IPS DF 4.7 (cell line): ENCODE measurements around the gene IRAK1.

Experiments
- DNase-seq: peaks from one replicate; pipeline ENCODE4 v3.0.0-alpha.2; 2013; ENCODE audit warnings: low spot score; ENCODE audit errors: extremely low read depth

Gene IRAK1

DNA sequence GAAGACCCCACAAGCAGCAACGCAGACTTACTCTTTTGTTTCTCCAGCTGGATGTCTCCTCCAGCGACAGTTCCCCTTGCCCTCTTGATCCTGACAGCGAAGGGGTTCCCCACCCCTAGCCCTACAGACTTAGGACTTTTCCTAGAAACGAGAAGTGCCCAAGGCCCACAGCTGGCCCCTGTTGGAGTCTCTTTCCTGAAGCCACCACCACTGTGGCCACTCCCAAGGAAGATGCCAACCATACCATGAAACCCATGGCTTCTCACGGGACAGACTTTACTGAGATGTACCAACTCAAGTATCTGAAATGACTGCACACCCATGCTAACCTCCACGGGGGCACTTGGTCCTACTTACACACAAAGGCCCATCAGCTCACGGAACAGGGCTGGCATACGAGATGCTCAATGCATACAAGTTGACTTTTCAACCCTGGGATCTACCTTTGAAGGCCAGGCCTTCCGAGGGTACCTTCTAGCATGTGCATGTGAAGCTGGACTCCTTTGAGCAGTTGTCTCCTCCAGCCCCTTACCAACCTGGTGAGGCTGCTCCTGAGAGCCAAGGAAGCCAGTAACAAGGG is 924 bp upstream of the IRAK1 start:
- DNase-seq, result no peak

DNA sequence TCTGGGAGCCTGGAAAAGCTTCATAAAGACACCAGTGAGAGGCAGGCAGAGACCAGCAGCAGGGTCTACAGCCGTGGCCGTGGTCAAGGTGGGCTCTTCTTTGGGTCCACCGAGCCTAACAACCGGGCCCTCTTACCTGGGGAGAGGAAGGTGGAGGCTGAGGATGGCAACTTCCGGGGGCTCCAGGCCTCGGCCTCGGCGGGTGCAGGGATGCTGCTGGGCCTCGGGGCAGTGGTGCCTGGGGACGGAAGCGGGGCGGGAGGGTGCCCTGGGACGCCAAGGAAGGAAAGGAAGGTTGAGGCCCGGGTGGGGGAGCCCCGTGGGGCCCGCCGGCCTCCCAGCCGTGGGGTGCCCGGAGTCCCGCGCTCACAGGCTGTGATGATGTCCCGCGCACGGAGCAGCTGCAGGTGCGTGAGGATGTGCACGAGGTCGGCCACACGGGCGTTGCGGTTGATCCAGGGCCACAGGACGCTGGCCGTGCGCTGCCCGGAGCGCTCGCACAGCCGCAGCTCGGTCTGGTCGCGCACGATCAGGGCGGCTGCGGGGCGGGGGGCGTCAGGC is 561 bp downstream of the IRAK1 start:
- no peak for DNase-seq

DNA sequence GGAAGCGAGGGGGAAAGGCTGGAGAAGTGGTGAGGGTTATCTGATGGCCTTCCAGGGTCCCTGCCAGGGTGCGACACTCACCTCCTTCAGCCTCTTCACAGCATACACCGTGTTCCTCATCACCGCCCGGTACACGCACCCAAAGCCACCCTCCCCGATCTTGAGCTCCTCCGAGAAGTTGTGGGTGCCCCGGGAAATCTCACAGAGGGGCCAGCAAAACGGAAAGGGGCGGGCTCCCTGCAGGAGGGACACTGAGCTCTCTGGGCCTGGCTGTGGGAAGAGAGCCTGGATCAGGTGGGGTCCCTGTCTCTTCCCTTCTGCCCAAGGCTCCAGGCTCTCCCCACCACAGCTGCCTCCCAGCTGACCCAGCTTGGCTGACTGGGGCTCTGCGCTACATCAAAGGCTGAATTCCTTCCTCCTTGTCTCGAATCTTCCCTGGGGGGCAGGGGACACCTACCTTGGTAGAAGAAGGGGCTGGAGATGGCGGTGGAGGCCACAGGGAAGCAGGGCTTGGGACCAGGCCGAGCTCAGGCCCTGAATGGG is 1.1 kb downstream of the IRAK1 start:
- DNase-seq, result no peak

DNA sequence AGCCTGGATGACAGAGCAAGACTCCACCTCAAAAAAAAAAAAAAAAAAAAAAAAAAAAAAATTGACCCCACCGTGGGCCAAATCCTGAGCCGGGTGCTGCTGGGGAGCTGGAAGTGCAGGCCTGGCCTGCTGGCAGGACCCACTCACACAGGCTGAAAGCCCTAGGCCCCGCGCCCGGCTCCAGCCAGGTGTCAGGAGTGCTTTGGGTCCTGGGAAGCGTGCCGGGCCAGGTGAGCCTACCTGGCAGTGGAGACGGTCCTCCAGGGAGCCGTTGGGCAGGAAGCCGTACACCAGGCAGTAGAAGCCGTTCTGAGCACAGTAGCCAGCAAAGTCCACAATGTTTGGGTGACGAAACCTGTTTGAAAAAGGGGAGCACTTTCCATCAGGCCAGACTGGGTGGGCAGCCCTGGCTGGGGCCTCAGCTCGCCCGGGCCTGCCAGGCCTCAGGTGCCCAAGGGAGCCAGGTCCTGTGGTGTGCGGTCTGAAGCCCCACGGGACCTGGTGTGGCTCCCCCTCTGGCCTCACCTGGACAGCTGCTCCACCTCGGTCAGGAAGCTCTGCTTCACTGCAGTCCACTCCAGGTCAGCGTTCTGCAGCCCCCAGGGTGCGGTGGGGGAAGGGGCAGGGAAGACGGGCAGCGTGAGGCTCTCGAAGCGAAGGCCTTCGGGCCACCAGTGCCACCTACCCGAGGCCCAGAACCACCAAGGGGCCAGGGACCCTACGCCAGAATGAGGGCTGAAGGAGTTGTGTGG is 1.8 kb downstream of the IRAK1 start:
- no peak for DNase-seq

DNA sequence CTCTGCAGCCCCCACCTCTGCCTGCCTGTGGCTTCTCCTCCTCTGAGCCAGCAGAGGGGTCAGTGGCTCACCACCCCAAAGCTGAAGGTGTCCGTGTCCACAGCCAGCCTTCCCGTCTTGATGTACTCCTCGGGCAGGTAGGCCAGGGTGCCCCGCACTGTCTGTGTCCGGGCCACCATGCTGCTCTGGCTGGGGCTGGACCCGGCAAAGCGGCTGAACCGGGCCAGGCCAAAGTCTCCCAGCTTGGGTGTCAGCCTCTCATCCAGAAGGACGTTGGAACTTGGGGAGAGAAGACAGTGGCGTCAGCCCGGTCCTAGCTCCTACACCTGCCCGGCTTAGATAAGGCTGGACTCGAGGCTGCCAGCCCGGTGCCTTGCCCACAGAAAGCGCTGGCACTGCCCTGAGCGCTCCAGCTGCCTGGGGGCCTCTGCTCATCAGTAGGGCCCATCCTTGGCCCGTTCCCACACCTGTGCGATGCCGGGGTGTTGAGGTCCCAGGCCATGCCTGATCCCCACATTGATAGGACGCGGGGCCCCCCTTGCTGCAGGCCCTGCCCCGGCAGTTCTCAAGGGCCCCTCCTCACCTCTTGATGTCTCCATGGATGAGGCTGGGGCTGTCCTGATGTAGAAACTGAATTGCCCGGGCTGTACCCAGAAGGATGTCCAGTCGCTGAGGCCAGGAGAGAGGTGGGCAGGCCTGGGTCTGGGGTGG is 3.2 kb downstream of the IRAK1 start:
- no peak for DNase-seq

DNA sequence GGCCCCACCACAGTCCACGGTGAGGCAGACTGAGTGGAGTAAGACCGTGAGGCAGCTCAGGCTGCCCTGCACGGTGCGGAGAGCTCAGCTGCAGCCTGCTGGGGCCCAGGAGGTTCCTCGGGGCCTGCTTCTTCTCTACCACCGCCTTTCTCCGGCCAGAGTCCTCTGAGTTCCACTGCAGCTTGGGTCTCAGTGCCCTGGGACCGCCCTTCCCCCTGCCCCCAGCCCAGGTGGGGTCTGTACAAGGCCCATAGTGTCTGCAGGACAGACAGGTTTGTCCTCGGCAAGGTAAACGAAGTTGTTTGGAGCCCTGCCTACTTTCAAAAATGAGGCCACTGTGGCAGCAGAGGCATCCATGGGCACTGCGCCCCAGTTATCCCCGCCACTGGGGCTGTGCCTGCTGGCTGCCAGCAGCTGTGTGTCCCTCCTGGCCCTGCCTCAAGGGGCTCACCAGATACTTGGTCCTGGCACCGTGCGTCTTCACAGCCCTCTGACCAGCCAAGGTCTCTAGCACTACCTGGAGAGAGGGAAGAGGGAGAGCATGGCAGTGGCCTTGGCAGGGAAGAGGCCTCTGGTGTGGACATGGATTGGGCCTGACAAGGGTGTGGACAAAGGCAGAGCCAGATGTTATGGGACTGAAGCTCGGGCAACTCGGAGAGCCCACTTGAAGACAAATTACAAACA is 4.0 kb downstream of the IRAK1 start:
- no peak for DNase-seq

DNA sequence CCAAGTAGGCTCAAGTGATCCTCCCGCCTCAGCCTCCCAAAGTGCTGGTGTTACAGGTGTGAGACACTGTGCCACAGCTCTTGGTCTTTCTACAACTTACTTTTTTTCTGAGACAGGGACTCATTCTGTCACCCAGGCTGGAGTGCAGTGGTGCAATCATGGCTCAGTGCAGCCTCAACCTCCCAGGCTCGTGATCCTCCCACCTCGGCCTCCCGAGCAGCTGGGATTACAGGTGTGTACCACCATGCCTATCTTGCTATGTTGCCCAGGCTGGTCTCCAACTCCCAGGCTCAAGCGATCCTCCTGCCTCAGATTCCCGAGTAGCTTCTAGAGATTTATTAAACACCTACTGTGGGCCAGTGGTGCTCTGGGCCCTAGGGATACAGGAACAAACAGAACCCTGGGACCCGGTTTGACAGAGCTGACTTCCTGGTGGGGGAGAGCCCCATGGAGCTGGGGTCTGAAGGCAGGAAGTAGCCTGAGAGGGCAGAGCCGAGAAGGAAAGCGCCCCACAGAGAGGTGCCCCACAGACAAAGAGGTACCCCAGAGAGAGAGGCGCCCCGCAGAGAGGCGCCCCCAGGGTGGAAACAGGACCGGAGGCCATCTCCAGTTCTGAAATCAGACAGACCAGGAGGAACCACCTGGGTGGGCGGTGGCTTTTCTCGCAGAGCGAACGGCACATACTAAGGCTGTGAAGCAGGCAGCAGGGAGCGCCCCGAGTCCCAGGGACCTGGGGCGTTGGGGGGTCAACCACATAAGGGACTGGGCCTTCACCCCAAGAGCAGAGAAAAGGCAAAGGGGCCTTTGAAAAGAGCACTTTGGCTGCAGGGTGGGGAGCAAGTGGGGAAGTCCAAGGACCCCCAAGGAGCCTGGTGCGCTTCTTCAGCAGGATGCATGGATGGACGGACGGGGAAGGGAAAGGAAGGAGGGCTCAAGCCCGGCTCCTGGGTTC is 5.0 kb downstream of the IRAK1 start:
- no peak for DNase-seq

DNA sequence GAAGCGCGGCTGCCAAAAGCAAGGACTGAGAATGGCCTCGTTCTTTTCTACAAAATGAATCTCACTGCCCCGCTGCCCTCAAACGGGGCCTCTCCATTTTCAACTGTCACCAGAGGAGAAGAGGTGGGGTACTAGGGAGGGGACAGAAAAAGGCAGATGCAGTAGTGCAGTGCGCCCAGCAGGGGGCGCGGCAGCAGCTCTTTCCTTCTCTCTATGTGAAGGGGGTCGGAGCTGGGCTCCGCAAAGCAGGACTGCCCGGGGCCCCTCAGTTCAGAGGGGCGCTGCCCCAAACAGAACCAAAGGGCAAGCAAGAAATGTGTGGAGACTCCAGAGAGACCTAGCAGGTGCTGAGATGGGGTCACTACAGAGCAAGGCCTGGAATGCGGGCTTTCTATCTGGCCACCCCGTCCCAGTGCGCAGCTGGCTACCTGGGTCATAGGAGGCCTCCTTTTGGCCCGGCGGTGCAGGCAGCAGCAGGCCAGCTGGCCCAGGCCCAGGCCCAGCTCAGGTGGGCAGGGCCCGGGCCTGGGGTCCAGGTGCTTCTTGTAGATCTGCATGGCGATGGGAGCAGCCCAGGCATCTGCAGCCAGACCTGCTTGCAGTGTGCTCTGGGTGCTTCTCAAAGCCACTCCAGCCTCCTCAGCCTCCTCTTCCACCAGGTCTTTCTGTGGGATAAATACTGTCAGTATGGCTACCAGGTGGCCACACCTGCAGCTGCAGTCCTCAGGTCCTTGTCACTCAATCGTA is 5.9 kb downstream of the IRAK1 start:
- DNase-seq, result no peak

DNA sequence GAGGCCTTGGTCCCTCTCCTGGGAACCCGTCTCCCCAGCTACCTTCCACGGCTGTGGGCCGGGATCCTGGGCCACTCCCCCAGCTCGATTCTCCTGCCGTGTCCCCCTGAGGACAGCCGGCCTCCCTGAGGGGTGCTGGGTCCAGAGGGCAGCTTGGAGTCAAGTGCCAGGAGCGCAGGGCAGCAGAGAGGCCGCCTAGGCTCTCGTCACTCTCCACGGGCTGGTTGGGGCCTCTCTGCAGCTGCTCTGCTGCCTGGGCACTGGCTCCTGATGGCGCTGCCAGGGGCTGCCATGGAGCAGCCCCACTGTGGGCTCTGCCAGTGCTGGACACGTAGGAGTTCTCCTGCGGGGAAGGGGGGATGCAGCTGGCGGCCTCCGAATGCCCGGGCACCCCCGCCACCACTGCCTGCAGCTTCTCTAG is 6.7 kb downstream of the IRAK1 start:
- DNase-seq, result no peak

DNA sequence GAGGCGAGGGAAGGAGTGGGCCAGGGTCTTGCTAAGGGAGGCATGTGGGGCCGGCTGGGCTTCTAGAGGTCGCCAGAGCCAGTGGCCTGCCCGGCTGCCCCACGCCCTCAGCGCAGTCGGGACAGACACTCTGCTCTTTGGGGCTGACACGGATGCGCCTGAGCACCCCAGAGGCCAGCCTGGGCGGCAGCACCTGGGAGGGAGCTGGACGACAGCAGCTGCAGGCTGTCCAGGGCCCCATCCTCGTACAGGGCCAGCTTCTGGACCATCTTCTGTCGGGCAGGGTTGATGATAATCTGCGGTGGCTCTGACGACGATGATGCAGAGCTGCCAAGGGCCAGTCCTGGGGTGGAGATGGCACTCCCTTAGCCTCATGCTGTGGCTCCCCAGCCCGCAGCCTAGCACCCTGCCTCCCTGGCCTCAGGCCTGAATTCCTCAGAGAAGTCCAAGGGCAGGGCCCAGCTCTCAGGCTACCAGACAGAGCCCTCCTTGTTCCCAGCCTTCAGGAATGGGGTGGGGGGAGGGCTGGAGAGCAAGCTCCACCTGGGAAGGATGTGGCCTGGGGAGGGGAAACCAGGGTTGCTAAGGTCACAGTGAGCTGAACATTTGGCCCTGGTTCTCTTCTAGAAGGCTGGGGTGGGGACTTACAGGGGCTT is 7.2 kb downstream of the IRAK1 start:
- no peak for DNase-seq

DNA sequence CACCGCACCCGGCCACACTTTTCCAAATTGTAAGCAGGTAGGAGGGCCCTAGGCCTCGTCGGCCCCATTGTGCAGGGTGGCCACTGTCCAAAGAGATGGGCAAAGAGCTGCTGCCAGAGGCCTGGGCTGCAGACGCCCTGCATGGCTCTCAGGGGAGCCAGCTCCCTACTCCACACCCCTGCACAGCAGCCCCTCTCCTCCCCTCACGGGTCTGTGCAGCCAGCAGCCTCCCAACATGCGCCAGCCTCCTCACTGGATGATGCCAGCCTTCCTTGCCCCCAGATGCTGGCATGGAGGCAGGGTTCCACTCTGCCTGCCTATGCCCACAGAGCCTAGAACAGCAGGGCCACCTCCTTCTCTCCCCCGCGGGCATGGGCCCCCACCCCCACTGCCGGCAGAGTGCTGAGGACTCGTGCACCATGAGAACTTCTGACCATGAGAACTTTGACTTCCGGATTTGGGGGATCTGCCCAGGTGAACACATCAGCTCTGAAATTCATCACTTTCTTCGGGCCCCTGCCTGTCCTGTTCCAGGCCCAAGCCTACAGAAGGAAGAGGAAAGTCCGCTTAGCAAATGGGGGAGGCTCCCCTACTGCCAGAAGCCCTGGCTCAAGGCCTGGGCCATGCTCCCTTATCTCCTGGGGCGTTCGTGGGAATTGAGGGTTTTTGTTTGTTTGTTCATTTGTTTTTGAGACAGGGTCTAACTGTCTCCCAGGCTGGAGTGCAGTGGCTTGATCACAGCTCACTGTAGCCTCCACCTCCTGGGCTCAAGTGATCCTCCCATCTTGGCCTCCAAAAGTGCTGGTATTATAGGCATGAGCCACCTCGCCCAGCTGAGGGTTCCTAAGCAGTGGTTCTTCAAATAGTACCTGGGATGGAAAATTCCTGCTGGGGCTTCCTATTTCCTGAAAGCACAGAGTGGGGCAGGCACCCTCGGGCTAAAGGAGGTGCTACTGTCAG is 8.0 kb downstream of the IRAK1 start:
- DNase-seq, result no peak

DNA sequence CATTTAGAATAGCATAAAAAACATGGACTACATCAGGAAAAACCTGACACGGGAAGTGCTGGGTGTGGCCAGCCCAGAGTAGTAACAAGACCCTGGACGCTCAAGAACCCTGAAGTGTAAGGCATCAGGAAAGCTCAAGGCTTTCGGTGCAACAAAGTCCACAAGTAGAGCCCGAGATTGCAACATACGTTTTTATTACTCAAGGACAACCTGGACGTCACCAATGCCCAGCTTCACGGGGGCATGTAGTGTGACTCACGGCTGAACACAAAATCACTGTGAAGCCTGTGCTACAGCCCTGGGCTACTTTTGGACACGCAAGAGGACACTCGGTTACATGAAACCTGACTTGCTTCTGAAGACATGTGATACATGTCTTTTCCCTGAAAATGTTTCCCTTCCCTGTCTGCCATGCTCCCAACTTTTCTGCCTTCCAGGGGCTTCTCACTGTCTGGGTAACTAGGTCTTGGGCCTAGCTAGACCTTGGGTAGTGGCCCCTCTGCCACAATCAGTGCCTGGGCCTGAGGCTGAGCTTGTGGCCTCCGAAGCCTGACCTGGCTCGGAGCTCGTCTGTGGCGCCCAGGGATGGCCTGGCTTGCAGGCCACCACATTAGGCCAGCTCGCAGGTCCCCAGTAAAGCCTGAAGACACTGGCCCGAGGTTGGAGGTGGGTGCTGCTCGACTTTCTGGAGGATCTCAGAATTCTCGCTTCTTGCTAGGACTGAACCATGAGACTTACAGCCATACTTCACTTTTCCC is 9.2 kb downstream of the IRAK1 start:
- no peak for DNase-seq

DNA sequence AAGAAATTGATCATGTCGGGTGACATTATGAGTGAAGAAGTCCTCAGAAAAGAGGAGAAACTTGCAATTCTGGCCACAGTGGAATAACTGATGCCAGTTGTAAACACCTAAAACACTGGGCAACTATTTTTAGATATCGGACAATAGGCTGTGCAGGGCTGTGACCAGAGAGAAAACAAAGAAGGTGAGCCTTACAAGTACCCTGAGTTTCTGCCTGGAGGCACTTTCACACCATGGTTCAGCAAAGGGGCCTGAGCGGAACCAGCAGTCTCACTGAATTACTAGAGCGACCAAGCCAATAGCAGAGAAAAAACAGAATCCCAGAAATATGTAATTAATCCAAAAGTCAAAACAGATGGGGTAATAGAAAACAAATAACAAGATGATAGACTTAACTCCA is 11.2 kb downstream of the IRAK1 start:
- no peak for DNase-seq

DNA sequence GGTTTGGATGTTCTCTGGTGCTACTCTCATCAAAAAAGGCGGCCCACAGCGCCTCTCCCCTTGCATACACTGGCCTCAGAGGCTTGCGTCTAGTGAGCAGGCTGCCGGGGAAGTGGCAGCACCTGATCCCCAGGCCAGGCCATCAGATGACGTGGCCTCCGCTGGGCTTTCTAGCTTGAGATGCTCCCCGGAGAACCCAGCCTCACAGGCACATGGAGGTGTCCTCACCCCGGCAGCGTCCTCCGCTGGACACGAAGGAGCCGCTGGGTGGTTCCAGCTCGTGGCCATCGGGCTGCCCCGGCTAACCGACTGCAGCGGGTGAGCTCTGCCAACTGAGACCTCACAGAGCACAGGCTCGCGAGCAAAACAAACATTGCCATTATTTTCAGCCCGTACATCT is 12.8 kb downstream of the IRAK1 start:
- DNase-seq, result no peak

DNA sequence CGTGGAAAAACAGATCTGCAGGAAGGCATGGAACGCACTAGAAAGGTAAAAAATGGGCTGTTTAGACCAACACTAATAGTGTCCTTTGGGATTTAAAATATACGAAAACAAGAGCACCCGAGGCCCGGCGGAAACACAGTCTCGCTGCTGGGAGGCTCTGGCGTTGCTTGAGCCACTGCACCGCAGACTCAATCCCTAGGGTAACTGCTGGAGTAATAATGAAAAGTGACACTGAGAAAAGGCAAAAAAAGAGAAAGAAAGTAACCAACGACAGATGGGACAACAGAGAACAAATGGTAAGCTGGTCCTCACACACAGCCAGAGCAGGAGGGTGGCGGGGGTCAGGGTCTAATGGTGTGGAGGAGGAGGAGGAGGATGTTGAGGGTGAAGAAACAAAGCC is 15.4 kb downstream of the IRAK1 start:
- DNase-seq, result no peak

DNA sequence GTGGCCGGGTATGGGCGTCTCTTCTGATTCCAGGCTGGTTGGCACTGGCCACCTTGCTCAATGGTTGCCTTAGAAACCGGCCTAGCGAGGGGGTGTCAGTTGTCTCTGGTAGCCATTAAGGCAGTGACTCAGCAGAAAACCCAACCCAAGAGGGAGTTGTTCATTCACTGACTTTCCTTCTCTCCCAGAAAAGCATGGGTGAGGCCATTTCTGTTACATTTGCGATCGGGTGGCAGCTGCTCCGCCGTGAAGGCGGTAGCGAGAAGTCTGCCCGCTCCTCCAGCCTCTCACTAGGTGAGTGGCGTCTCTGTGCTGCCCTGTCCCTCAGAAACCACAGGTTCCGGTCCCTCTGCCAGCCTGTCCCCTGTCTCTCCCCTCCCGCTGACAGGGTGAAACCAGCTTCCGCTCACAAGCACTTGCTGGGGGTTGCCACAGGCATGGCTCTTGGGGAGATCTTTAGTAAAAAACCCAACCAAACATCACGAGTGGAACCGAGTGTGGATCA is 17.4 kb downstream of the IRAK1 start:
- DNase-seq, result no peak

DNA sequence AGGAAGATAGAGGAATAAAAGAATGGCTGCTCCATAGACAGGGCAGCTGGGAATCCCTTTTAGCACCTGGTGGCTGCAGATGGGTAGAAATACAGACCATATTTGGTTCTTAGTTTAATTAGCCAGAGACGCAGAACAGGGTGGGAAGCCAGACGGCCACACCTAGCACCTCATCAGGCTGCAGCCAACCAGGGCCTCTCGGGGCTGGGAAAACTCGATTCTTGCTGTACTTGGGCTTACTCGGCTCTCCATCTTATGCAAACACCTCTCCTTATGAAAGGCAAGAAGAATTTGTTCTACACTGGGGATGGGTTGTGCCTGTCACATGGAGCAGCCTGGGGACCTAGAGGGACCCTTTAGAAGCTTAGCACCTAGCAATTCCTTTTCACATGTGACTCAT is 19.7 kb downstream of the IRAK1 start:
- no peak for DNase-seq
